ENCODE data around the gene OGFOD1. TPM values are rescaled to one million over a fixed set of nuclear protein-coding genes. Genes with fewer than 3 reads are reported as not detected.

OGFOD1 gene
- total and polyA plus RNA-seq, 10 of the 15 experiments (the other 5 are each of a cell fraction or from before 2014, with no cell fraction given), result 31.4 to 119 (median 51.6) TPM

DNA sequence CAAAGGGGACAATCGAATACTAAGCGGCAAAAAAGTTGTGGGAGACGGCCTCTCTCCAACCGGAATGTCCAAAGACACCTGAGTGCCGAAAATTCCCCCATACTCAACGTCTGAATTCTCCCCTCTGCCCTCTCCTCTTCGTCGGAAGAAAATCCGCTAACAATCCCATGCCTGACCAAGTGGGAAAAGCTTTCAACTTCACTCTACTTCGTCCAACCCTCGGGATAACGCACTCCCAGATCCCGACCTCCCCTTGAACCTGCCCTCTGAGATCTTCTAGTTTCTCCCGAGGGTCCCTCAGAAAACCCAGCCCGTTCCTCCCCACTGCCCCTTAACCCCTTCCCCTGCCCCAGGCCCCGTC lies 27.0 kb upstream of the OGFOD1 start:
- in situ Hi-C loops (cut with MboI), result no loop called here
- no peaks in the 10 kb centered on the region for H3K36me3 ChIP-seq (ENCODE audit: control insufficient read depth in 2 of 2, insufficient read depth in 2 of 2, low read length in 1 of 2)
- peak; percentile 62 for FAIRE-seq

More for the DNA sequence above, 27.0 kb upstream of the OGFOD1 start:
- Histone ChIP-seq H2AFZ (ENCODE audit: control insufficient read depth, low read depth, low read length) (peak overlapping the region; percentile 16), H3K27me3 (replicated peaks in 1 of 2; ENCODE audit: control insufficient read depth in 2 of 2, insufficient read depth in 2 of 2, low read length in 1 of 2) (no peaks in the 10 kb centered on the region), H3K27ac (ENCODE audit: control insufficient read depth, insufficient read depth) (peak overlapping the region; percentile 60), H3K4me3 (peak overlapping the region; percentile 78), H4K20me1 (ENCODE audit: control insufficient read depth, insufficient read depth) (no peaks in the 10 kb centered on the region), H3K79me2 (ENCODE audit: control insufficient read depth, insufficient read depth, low read length) (peaks cover 55% of the 10 kb centered on the region), H3K9ac (ENCODE audit: control insufficient read depth, insufficient read depth, low read length) (peak overlapping the region; percentile 89), H3K4me1 (ENCODE audit: control insufficient read depth, insufficient read depth, low read length) (peaks cover 12% of the 10 kb centered on the region), H3K9me3 (replicated peaks; ENCODE audit: control insufficient read depth, insufficient read depth, low read length) (no peaks in the 10 kb centered on the region), H3K4me2 (ENCODE audit: control insufficient read depth, insufficient read depth) (peak overlapping the region; percentile 95)
- ChIA-PET RAD21 (ENCODE audit: unreplicated experiment) (interaction anchor here (1.6 kb wide), 1 partner anchor 27 kb away, joined by 6 read pairs; the partner anchor contains the start of genes NUDT21 and OGFOD1), POLR2A (interaction anchor here (1.1 to 1.5 kb wide), 2 partner anchors 27 to 28 kb away, joined by 3 to 4 read pairs; partner anchors contain the start of genes NUDT21 and OGFOD1), CTCF (interaction anchor here (1.6 to 1.7 kb wide), 2 partner anchors 27 to 277 kb away, joined by 3 to 8 read pairs; partner anchors contain the start of genes NUDT21 and OGFOD1), SMC1A (ENCODE audit: uncharacterized antibody, unreplicated experiment) (interaction anchor here (1.1 to 2.1 kb wide), 3 partner anchors 16 to 68 kb away, joined by 5 to 8 read pairs (median 6); partner anchors contain the start of genes NUDT21 and OGFOD1)
- intact Hi-C loops (cut with micrococcal nuclease; ENCODE audit: unreplicated experiment), result no loop called here
- no peak for TF ChIP-seq MTA3 (IDR thresholded peaks at IDR 0.05; ENCODE audit: borderline replicate concordance, low read length)
- TF ChIP-seq KAT2A (conservative IDR thresholded peaks at IDR 0.05; ENCODE audit: control insufficient read depth, low read depth, low read length), result no peak
- no peak for TF ChIP-seq HDAC6 (IDR thresholded peaks at IDR 0.05; ENCODE audit: unreplicated experiment)
- TF ChIP-seq, protein P1, sequence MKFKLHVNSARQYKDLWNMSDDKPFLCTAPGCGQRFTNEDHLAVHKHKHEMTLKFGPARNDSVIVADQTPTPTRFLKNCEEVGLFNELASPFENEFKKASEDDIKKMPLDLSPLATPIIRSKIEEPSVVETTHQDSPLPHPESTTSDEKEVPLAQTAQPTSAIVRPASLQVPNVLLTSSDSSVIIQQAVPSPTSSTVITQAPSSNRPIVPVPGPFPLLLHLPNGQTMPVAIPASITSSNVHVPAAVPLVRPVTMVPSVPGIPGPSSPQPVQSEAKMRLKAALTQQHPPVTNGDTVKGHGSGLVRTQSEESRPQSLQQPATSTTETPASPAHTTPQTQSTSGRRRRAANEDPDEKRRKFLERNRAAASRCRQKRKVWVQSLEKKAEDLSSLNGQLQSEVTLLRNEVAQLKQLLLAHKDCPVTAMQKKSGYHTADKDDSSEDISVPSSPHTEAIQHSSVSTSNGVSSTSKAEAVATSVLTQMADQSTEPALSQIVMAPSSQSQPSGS (IDR thresholded peaks at IDR 0.05; ENCODE audit: low read length), result no peak
- TF ChIP-seq MEF2A (IDR thresholded peaks at IDR 0.05; ENCODE audit: insufficient read depth, low read depth, low read length), result no peak
- TF ChIP-seq PAX8 (IDR thresholded peaks at IDR 0.05), result no peak
- no peak for TF ChIP-seq BHLHE40 (IDR thresholded peaks at IDR 0.05; ENCODE audit: borderline replicate concordance in 1 of 2, low read depth in 2 of 2, low read length in 1 of 2)
- TF ChIP-seq, protein P2, sequence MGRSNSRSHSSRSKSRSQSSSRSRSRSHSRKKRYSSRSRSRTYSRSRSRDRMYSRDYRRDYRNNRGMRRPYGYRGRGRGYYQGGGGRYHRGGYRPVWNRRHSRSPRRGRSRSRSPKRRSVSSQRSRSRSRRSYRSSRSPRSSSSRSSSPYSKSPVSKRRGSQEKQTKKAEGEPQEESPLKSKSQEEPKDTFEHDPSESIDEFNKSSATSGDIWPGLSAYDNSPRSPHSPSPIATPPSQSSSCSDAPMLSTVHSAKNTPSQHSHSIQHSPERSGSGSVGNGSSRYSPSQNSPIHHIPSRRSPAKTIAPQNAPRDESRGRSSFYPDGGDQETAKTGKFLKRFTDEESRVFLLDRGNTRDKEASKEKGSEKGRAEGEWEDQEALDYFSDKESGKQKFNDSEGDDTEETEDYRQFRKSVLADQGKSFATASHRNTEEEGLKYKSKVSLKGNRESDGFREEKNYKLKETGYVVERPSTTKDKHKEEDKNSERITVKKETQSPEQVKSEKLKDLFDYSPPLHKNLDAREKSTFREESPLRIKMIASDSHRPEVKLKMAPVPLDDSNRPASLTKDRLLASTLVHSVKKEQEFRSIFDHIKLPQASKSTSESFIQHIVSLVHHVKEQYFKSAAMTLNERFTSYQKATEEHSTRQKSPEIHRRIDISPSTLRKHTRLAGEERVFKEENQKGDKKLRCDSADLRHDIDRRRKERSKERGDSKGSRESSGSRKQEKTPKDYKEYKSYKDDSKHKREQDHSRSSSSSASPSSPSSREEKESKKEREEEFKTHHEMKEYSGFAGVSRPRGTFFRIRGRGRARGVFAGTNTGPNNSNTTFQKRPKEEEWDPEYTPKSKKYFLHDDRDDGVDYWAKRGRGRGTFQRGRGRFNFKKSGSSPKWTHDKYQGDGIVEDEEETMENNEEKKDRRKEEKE (IDR thresholded peaks at IDR 0.05), result no peak
- TF ChIP-seq SMC3 (IDR thresholded peaks at IDR 0.05; ENCODE audit: borderline replicate concordance, low read length), result no peak
- no peak for TF ChIP-seq HCFC1 (IDR thresholded peaks at IDR 0.05; ENCODE audit: low read length)
- TF ChIP-seq, protein P3, sequence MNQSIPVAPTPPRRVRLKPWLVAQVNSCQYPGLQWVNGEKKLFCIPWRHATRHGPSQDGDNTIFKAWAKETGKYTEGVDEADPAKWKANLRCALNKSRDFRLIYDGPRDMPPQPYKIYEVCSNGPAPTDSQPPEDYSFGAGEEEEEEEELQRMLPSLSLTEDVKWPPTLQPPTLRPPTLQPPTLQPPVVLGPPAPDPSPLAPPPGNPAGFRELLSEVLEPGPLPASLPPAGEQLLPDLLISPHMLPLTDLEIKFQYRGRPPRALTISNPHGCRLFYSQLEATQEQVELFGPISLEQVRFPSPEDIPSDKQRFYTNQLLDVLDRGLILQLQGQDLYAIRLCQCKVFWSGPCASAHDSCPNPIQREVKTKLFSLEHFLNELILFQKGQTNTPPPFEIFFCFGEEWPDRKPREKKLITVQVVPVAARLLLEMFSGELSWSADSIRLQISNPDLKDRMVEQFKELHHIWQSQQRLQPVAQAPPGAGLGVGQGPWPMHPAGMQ (IDR thresholded peaks at IDR 0.05; ENCODE audit: borderline replicate concordance), result no peak
- TF ChIP-seq JUNB (IDR thresholded peaks at IDR 0.05), result no peak
- TF ChIP-seq POLR2AphosphoS5 (IDR thresholded peaks at IDR 0.05; ENCODE audit: low read length), result no peak
- DNase-seq (ENCODE audit: low read depth, low spot score) (no peak), ATAC-seq (no peak)
- 0% methylated on average over 15 of the region's 16 CpGs for WGBS (ENCODE audit: insufficient coverage, insufficient replicate concordance, low lambda C conversion rate, missing lambda C conversion rate)
- BruUV-seq (replicated peaks), result no TSS peak

Data from GM12878 (cell line).